HG03060 (cell line): Measurements from ENCODE around the gene ITPKB.
A peak's percentile ranks its signal among the peaks of the same experiment; 100 is the strongest.
"Not testable (repeated sequence)": the region's sequence is repeated elsewhere in the genome, so short reads cannot be mapped to it uniquely, and the experiment has no call there.

Experiments
- ATAC-seq: cut with Tn5 transposase; IDR thresholded peaks from one replicate; pipeline ENCODE4 v1.9.1; 2021; ENCODE audit warnings: low read depth, moderate number of reproducible peaks; ENCODE audit not compliant: unreplicated experiment

Gene ITPKB

DNA sequence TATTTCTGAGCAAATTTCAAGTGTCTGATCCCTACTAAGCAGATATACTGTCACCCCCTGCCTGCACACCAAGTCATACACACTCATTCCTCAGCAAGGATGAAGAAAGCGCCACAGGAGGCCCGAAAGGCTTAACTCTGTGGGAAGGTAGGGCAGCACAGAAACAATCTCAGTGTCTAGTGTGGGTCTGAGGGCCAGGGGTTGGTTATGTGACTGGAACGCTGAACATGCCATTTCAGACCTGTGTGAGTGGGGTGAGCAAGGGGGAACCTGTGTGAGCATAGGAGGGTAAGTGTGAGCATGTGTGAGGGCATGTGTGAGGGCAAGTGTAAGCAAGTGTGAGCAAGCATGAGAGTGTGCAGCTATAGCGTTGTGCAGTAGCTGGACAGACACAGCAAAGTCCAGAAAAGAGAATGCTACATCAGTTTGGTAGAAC lies 6.2 kb downstream of the ITPKB start:
- ATAC-seq, result no peak

DNA sequence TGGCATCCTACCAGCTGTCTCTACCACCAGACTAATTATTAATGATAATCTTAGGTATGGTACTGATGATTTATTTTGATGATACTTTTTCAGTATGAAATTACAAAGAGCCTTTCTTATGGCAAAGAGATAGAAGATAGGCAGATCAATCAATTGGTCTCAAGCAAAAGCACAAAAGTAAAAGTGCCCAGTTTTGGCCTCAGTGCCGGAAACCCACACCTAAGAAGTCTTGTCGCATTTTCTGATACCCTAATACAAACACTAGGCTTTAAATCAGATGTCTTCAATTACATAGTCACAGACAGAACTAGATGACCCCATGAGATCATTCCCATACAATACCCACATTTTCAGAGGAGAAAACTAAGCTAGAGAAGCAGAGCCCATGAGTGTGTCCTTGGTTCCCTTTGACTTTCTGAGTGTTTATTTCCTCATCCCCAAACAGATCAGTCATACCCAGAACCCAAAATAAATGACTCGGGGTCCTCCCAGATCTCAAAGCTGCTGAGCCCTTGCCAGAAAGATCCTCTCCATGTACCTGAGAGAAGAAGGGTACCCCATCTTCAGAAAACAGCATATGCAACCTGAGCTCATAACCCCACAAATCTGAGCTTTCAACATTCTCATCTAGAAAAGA lies 7.7 kb downstream of the ITPKB start:
- no peak for ATAC-seq

DNA sequence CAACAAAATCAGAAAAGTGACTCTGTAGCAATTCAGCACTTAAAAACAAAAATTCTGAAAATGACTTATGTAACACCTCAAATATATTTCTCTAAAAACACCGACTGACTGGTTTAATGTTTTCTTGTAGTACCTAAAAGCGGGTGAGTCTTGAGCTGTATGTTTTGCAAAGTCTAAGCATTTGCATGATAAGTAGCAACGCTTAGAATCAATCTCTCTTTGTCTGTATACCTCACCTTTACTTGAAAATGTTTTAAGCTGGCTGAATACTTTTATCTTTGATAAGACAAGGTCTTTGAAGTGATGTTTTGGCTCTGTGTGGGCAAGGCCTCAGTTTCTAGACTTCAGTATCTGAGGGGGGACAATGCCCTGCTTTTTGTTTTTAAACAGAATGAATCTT lies 8.2 kb downstream of the ITPKB start:
- ATAC-seq, result no peak

DNA sequence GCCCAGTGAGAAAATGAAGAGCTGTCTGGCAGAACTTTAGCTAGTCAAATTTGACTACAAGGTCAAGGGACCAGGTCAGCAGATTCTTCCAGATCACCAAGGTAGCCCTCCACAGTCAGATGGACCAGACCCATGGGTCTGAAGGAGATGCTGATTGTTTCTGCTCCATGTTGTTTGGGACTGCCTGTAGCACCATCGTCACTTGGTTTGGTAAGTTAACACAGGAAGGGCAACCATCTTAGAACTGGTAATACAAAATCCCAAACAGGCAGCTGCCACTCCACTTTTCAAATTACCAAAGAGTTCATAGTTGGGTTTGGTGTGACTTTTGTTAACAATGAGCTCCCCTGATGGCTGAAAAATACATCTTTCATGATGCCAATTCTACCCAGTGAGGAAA lies 9.0 kb downstream of the ITPKB start:
- no peak for ATAC-seq

DNA sequence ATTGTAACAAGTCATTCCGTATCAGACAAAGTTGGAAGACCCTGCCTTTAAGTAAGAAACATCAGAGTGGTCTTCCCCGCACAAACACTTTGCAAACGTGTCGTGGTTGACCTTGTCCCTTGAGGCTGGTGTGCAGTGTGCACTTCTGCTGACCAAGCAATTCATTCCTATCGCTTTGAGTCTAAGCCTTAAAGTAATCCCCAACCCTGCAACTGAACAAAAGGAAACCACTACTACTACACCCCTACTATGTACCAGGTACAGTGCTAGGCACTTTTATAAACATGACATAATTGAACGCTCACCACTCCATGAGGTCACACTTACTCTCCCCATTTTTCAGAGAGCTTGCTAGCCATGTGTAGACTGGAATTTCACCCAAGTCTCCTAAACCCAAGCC lies 10.6 kb downstream of the ITPKB start:
- ATAC-seq, result no peak

DNA sequence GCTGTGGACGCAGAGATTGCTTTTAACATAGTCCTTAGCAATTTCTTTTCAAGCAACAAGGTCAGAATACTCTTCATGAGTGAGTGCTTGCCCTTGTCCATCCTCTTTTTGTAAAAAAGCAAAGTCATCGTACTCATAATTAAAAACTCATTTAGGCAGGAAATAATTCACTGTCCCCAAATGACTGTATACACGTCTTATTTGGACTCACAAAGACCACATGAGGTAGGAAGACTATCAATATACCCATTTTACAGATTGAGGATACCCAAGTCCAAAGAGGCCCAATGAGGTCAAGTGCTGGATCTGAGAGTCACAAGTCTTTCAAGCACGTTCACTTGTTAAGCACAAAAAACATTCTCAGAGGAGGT lies 13.2 kb downstream of the ITPKB start:
- no peak for ATAC-seq

DNA sequence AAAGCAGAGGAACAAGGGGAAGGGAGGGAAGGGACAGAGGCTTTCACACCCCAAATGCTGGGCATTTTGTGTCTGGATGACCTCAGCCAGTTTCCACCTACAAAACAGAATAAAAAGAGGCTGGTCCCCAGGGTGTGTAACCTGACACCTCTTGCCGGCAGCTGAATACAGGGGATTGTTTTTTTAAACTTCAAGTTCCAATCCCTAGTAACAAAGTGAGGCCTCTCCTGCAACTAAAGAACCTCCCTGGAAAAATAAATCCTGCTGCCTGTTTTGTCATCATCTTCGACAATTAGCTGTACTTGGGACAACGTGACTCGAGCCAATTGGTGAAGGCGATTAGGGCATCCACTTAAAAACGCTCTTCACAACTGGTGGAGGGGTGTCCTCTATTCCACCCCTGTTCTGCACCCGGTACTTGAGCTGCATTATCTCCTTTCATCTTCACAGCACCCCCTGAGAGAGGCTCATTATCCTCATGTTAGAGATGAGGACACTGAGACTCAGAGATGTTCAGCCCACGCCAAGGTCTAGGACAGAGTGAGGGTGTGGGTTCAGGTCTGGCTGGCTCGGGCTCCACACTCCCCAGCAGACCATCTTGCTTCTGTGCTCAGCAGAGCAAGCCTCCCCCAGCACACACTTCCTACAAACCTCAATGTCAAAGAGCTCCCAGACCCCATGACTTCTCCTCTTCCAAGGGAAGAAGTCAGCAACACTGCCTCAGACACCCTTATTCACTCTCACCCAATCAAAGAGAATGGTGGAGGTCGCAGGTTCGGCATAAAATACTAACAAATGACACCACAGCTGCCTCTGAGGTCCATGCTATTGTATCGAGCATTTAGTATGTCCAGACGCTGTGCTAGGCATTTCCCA lies 15.2 kb downstream of the ITPKB start:
- no peak for ATAC-seq

DNA sequence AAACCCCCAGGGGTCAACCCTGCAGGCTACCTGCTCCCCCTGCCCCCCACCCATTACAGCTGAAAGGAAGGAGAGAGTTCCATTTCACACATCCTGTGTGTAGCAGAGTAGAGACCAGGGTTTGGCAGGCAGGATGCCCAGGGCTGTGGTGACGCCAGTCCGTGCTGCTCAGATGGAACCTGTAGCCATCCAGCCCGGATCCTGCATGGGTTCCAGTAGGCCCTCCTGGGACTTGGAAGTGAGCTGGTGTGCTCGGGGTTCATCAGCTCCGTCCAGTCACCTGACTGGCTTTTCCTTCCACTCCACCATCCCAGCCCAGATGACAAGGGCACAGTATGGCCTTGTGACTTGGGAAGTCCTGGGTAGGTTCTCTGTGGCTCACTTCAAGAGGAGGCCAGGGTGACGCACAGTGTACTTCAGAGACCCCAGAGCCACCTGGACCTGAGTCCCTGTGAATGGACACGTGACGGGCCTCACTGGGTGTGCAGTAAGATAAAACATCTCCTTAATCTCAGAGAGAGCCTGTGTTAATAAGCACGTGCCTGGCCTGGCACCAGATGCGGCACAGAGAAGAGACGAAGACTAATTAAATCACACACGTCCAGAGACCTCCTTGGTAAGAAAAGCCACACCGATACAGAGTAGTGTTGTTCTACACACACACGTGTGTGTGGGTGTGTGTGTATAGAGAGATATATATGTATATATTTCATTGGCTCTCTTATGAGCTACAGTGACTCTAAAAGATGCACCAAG lies 16.0 kb downstream of the ITPKB start:
- ATAC-seq, result no peak

DNA sequence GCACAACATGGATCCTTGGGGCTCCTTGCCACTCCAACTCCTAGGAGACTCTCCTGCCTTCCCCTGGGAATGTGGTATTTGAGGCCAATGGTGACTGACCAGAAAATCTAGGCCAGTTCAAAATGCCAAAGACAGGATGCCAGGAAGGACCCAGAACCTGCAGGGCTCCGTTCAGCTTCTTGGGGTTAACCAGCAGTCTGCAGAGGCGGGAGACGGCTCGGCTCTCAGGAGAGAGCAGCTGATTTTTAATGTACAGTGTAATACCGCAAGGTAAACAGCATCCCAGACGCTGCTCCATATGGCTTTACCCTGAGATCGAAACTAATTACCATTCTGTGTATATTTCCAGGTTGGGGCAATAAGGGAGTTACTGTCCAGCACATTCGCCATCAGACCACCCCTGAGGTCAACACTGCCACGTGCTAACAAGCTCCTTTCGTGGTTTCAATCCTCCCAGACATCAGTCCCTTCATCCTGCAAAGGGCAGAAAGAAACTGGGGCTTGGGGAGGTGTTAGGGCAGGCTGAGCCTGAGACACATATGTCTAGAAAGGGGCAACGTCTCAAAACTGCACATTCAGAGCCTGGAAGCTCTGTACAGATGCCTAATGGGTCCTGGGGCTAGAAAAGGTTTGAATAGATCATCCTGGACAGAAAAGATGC lies 16.7 kb downstream of the ITPKB start:
- no peak for ATAC-seq

DNA sequence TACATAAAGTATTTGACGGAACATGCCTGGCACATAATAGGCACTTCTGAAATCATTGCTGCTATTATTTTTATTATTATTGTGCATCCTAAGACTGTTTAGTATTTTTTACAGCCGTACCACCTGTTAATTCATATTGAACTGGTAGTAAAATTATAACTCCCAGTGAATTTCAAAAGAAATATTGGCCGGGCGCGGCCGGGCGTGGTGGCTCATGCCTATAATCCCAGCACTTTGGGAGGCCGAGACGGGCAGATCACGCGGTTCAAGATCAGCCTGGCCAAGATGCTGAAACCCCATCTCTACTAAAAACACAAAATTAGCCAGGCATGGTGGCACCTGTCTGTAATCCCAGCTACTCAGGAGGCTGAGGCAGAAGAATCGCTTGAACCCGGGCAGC lies 18.5 kb downstream of the ITPKB start:
- not testable (repeated sequence) for ATAC-seq

DNA sequence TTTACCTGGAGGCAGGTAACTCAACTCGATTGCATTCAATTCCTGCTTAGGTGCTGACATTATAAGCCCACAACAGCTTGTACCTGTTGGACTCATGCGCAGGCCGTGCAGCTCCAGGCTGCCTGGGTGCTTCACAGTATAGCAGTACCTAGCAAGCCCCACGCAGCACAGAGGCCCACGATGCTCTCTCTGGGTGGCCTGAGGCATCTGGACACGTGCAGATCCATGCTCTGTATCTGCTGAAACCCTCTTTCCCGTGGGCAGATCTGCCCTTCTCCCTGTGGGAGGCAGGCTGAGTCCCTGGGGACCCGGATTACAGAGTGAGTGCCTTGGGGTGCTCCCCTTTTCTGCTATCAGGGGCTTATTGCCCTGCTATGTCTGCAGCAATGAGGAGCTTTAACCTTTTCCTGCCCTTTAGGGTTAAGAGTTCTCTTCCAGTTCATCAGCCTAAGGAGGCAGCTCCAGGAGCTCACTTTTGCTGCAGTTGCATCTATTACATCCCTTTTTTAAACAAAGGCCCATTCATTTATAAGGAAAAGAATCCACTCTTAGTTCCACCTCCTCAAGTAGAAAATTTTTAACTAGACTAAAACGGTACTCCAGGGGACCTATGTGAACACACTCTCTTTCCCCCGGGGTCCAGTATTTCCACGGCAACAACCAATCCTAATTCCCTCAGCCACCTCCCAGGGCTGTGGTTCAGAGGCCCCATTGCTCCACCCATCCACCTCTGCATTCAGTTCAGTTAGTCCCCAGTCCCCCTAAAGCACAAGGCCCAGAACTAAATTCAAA lies 19.3 kb downstream of the ITPKB start:
- no peak for ATAC-seq

DNA sequence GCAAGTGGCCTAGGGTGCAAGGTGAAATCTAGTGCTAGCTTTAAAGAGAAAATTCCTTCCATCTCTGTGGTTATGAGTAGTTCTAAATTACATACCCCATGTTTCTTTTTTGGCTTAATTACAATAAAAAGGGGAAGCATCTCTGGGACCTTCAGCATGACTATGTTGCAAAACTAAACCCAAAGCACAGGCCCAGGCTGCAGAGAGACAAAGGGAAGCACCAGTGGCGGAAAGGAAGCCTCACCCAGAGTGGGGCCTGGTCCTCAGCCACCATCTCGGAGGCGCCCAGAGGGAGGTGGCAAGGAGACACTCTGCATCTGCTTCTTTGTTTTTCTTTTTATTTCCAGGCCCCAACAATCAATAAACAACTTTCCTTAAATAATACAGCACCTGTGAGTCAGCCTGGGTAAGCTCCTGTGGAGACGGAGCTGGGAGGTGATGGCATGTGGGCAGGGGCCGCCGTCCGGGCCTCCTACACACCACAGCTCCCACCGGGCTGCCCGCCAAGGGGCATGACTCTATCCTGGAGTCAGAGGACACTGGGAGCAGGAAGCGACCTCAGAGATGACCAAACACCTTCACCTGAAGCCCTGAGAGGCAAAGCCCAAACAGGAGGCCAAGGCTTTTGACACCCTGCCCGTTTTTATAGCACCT lies 21.7 kb downstream of the ITPKB start:
- no peak for ATAC-seq

DNA sequence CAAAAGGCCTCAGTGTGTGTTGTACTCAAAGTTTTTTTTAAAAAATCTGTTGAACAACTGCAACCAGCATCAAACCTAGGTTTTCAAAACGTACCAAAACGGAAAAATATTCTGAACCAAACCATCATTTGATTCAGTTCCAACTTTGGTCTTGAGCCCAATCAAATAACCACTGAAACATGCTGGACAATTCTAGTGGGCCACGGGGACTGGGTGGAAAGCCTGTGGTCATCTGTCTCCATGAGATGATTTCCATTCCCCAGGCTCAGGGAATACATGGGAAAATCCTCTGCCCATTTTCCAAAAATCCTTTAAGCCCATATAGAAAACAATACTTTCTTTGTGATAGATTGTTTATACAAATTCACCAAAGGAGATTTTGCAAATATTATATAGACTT lies 22.5 kb downstream of the ITPKB start:
- ATAC-seq, result no peak

DNA sequence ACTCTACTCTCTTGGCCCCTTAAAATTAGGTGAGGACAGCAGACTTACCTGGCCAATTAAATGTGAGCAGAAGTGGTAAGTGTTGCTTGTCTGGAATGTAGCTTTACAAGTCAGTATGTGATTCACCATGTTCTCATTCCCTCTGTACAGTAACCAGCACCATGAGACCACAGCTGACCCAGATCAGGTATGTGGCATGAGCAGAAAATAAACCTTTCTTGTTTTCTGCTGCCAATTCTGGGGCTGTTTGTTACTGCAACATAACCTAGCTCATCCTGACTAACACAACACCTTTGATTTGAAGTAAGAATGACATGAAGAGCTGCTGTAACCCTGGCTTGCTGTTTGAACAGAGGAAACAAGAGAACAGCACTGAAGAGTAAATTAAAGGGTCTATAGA lies 24.9 kb downstream of the ITPKB start:
- no peak for ATAC-seq

DNA sequence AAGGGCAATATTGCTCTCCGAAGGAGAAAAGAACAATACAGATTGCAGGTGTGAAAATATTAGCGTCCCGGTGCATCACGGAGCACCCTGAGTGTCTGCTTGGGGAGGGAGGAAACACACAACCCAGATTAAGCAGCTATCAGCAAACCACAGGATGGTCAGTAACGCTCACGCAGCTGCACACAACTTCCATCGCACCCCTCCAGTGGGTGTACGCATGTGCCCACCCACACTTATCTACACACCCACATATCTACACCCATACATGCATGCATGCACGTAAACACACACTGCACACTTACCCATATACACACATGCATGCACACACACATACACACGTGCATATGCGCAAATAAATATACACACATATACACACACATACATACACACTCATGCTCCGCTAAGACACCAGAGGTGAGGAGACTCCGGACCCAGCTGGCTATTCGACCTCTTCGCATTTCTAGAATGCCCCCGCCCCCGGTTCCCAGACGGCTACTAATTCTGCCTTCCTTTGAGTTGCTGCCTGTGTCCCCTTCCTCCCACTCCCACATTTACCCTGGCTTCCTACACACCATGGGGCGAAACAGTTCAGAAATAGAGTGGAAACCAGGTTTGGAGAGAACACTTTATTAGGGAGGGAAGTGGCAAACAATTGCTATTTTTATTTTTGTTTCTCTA lies 26.2 kb downstream of the ITPKB start:
- no peak for ATAC-seq

DNA sequence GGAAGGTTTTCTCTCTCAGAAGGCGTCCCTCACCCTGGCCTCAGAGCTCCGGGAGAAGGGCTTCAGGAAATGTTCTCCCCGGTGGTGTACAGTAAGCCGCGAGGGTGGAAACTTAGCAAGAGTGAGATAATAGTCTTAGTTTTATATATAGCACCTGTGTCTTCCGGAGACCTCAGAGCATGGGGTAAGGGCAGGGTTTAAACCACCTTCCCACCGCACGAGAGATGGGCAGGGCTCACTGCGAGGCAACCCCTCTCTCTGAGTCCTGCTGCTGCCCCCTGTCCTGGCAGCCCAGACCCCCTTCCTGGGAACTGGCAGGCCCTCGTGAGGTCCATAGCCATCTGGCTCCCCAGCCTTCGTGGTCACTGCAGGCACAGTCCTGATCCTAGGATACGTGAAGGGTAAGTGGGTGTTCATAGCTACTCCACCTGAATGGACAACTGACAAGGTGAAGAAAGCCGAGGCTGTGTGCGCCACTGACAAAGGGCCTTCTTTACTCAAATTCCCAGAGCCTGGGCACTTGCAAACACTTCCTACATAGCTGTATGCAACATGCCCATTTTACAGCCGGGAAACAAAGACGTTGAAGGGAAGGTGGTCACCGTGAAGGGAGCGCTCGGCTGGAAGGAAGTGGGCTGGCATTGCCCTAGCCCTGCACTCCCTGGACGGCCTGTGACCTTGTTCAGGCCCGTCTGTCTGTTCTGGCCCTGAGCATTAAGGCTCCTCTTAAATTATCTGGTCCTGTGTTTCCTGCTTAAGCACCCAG lies 26.9 kb downstream of the ITPKB start:
- ATAC-seq, result peak; percentile 82

DNA sequence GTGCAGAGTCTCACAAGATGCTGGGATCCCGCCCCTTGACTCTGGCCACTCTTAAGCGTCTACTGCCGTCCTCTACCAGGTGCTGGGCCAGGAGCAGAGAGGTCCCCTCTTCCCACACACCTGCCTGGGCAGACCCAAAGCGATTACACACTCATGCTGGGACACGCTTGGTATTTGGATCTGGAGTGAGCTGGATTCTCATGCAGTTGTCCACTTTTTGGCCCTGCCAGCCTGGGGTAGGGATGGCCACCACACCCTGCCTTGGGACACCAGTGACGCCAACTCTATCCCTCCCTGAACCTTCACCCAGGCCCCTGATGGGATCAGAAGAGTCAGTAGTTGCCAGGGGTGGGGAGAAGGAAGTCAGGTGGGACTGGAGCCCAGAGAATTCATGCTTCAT lies 28.6 kb downstream of the ITPKB start:
- ATAC-seq, result no peak

DNA sequence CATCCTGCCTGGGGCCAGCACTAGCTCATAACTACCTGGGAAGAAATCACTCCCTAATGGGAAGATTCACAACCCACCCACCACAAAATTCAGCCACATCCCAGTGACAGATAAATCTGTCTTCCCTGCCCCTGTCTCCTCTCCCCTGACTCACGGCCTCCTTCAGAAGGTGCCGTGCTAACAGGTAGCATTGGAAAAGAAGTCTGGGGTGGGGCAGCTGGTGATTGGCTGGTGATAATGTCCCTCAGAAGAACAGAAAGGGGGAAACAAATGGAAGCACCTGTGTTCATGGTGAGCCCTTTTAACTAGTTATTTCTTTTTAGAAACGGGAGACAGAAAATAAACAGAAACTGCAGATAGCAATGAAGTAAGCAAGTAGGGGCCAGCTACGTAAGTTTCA lies 29.1 kb downstream of the ITPKB start:
- no peak for ATAC-seq
